Brain microvascular endothelial cell (primary cell): ENCODE results near the gene SOX5.

ENCODE experiments used
- DNase-seq: peaks from one replicate; pipeline ENCODE4 v3.0.0-alpha.2; 2020
- H3K27ac ChIP-seq: fragments of 250-450 bp; sonication (Bioruptor Pico); 2 replicates; pipeline ENCODE4 v1.5.1; 2020; ENCODE audit warnings: mild to moderate bottlenecking, moderate library complexity
- H3K27me3 ChIP-seq: fragments of 250-450 bp; sonication (Bioruptor Pico); replicated peaks from 2 replicates; pipeline ENCODE4 v1.5.1; 2020; ENCODE audit warnings: mild to moderate bottlenecking
- H3K36me3 ChIP-seq: fragments of 250-450 bp; sonication (Bioruptor Pico); replicated peaks from 2 replicates; pipeline ENCODE4 v1.5.1; 2020; ENCODE audit warnings: mild to moderate bottlenecking
- H3K4me3 ChIP-seq: 2 replicates; pipeline ENCODE4 v1.5.1; 2011; ENCODE audit warnings: low read depth, mild to moderate bottlenecking, control low read depth, low read length, moderate library complexity
- in situ Hi-C: cut with HindIII; loops from 2 replicates; pipeline ENCODE4 v1.10.0; 2017; ENCODE audit warnings: low sequenced_read_pairs, low pct_ligation_motif_present
- TF ChIP-seq, protein P1 (sequence below): IDR thresholded peaks from 2 replicates; pipeline ENCODE4 v1.5.1; 2011; ENCODE audit warnings: low read depth, mild to moderate bottlenecking, moderate library complexity, low read length, control low read depth, inconsistent platforms; ENCODE audit errors: missing control alignments

The SOX5 gene

GRCh38 chr12:23488130-23488529 is 461.3 kb downstream of the SOX5 start:
- no peak overlapping the region for H3K4me3 ChIP-seq
- H3K27me3 ChIP-seq = no peaks in the 10 kb centered on the region
- no peak overlapping the region for H3K27ac ChIP-seq
- H3K36me3 ChIP-seq = no peaks in the 10 kb centered on the region
- no peak for DNase-seq
- in situ Hi-C loops = no loop called here
- TF ChIP-seq, protein P1, sequence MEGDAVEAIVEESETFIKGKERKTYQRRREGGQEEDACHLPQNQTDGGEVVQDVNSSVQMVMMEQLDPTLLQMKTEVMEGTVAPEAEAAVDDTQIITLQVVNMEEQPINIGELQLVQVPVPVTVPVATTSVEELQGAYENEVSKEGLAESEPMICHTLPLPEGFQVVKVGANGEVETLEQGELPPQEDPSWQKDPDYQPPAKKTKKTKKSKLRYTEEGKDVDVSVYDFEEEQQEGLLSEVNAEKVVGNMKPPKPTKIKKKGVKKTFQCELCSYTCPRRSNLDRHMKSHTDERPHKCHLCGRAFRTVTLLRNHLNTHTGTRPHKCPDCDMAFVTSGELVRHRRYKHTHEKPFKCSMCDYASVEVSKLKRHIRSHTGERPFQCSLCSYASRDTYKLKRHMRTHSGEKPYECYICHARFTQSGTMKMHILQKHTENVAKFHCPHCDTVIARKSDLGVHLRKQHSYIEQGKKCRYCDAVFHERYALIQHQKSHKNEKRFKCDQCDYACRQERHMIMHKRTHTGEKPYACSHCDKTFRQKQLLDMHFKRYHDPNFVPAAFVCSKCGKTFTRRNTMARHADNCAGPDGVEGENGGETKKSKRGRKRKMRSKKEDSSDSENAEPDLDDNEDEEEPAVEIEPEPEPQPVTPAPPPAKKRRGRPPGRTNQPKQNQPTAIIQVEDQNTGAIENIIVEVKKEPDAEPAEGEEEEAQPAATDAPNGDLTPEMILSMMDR = no peak

DNA sequence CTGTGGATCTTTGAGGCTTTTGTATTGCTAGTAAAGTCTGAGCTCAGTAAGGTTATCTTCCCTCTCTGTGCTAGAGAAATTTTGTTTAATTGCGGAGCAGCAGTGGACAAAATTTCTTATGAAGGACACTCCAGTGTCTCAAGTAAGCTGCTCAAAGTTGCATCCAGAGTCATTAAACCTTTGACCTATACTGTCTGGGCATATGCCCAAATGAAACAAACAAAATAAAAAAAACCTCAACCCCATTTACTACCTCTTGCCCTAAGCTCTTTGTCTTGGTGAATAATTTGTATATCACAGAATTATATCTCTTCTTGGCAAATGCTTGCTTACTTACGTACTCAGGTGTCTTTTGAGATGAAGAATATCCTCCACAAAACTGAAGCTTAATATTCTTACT is 465.2 kb downstream of the SOX5 start:
- in situ Hi-C loops = no loop called here
- TF ChIP-seq, protein P1 = no peak
- no peak overlapping the region for H3K4me3 ChIP-seq
- no peak overlapping the region for H3K27ac ChIP-seq
- no peaks in the 10 kb centered on the region for H3K27me3 ChIP-seq
- no peaks in the 10 kb centered on the region for H3K36me3 ChIP-seq
- DNase-seq = no peak

DNA sequence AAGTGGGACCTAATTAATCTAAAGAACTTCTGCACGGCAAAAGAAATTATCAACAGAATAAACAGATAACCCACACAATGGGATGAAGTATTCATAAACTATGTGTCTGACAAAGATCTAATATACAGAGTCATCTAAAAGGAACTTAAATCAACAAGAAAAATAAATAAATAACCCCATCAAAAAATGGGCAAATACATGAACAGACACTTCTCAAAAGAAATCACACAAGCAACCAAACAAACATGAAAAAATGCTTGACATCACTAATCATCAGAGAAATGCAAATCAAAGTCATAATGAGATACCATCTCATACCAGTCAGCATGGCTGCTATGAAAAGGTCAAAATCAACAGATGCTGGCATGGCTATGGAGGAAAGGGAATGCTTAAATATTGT is 466.9 kb downstream of the SOX5 start:
- Histone ChIP-seq H3K4me3 (no peak overlapping the region), H3K27ac (no peak overlapping the region), H3K27me3 (no peaks in the 10 kb centered on the region), H3K36me3 (no peaks in the 10 kb centered on the region)
- DNase-seq = no peak
- in situ Hi-C loops = no loop called here
- TF ChIP-seq, protein P1 = no peak
